Neural progenitor cell (in vitro differentiated cells): ENCODE data around the gene FNIP1.
"Not testable (repeated sequence)": the region's sequence is repeated elsewhere in the genome, so short reads cannot be mapped to it uniquely, and the experiment has no call there.

Source experiments
- CTCF ChIP-seq: fragments of 200-600 bp; sonication (generic); IDR thresholded peaks from 2 replicates; pipeline ENCODE4 v1.5.1; 2017; ENCODE audit warnings: antibody characterized with exemption, mild to moderate bottlenecking
- EZH2phosphoT487 ChIP-seq: fragments of 200-600 bp; sonication (generic); IDR thresholded peaks from 2 replicates; pipeline ENCODE4 v1.6.1; 2017; ENCODE audit warnings: antibody characterized with exemption

- not testable (repeated sequence) for TF ChIP-seq CTCF, EZH2phosphoT487
These were observed 72.7 kb downstream of the FNIP1 start for GRCh38 chr5:131724089-131724488.
